GM21367 (cell line): ENCODE data around the gene HELQ.
"Not testable (repeated sequence)": the region's sequence is repeated elsewhere in the genome, so short reads cannot be mapped to it uniquely, and the experiment has no call there.

ENCODE experiments used
- ATAC-seq: cut with Tn5 transposase; IDR thresholded peaks from one replicate; pipeline ENCODE4 v1.9.1; 2021; ENCODE audit not compliant: unreplicated experiment

The HELQ gene

GRCh38 chr4:83440148-83440814, 15.3 kb downstream of the HELQ start:
- no peak for ATAC-seq

- no peak for ATAC-seq
These were observed 16.9 kb downstream of the HELQ start for GRCh38 chr4:83438719-83439118.

- no peak for ATAC-seq
These were observed 18.9 kb downstream of the HELQ start for GRCh38 chr4:83436680-83437079.

GRCh38 chr4:83431200-83431599, 24.4 kb downstream of the HELQ start:
- no peak for ATAC-seq

- no peak for ATAC-seq
These were observed 37.4 kb downstream of the HELQ start for GRCh38 chr4:83418211-83418610.

GRCh38 chr4:83417566-83417965, 38.1 kb downstream of the HELQ start:
- no peak for ATAC-seq

GRCh38 chr4:83413676-83414075, 41.9 kb downstream of the HELQ start:
- no peak for ATAC-seq

- ATAC-seq = no peak
These were observed 46.7 kb downstream of the HELQ start for GRCh38 chr4:83408908-83409307.

- ATAC-seq = no peak
These were observed 49.5 kb downstream of the HELQ start for GRCh38 chr4:83405844-83406816.

- ATAC-seq = not testable (repeated sequence)
These were observed 57.5 kb downstream of the HELQ start for GRCh38 chr4:83398158-83398557.

GRCh38 chr4:83393908-83394307, 61.7 kb downstream of the HELQ start:
- ATAC-seq = no peak

GRCh38 chr4:83392562-83392961, 63.1 kb downstream of the HELQ start:
- ATAC-seq = no peak

GRCh38 chr4:83390944-83391343, 64.7 kb downstream of the HELQ start:
- no peak for ATAC-seq

- no peak for ATAC-seq
These were observed 65.7 kb downstream of the HELQ start for GRCh38 chr4:83389756-83390505.

- no peak for ATAC-seq
These were observed 66.4 kb downstream of the HELQ start for GRCh38 chr4:83389037-83389720.

GRCh38 chr4:83388313-83388676, 67.3 kb downstream of the HELQ start:
- ATAC-seq = no peak

GRCh38 chr4:83387476-83388312, 67.9 kb downstream of the HELQ start:
- no peak for ATAC-seq

- no peak for ATAC-seq
These were observed 68.6 kb downstream of the HELQ start for GRCh38 chr4:83387012-83387411.

GRCh38 chr4:83382850-83383249, 72.8 kb downstream of the HELQ start:
- ATAC-seq = no peak

- no peak for ATAC-seq
These were observed 74.5 kb downstream of the HELQ start for GRCh38 chr4:83381173-83381572.
